ENCODE measurements around the gene PYGL. TPM values are rescaled to one million over a fixed set of nuclear protein-coding genes. Genes with fewer than 3 reads are reported as not detected.
A peak's percentile ranks its signal among the peaks of the same experiment; 100 is the strongest.

PYGL gene
- total and polyA plus RNA-seq, 10 donors, result 14.1 to 302 (median 101) TPM

GRCh38 chr14:50932592-50933495, 11.4 kb downstream of the PYGL start:
- intact Hi-C loops (cut with DNase I; ENCODE audit: low total_unique reads), result no loop called here
- no peaks in the 10 kb centered on the region for H3K9me3 ChIP-seq
- 88 to 99% (median 91%) methylated on average over 4 of the region's 4 CpGs for WGBS, 5 donors
- peaks cover 0 to 80% (median 7%) of the 10 kb centered on the region in 6 donors for H3K36me3 ChIP-seq
- H3K4me1 ChIP-seq, result peaks cover 0 to 56% (median under 1%) of the 10 kb centered on the region in 6 donors
- peak overlapping the region in 3 of 8 donors; percentile 18 to 51 (median 37) for H3K27ac ChIP-seq
- TF ChIP-seq POLR2AphosphoS5 (IDR thresholded peaks at IDR 0.05) (no peak), CTCF (IDR thresholded peaks at IDR 0.05 in 8 of 11, conservative IDR thresholded peaks at IDR 0.05 in 3 of 11) (no peak), POLR2A (IDR thresholded peaks at IDR 0.05) (no peak)
- H3K27me3 ChIP-seq (replicated peaks in 1 of 7), result no peaks in the 10 kb centered on the region
- H3K4me3 ChIP-seq, result no peak overlapping the region
- no peak for DNase-seq

- H3K27ac ChIP-seq, result peak overlapping the region in 3 of 8 donors; percentile 18 to 51 (median 37)
- intact Hi-C loops (cut with DNase I; ENCODE audit: low total_unique reads), result no loop called here
- no peak overlapping the region for H3K4me3 ChIP-seq
- H3K9me3 ChIP-seq, result no peaks in the 10 kb centered on the region
- peaks cover 0 to 56% (median 4%) of the 10 kb centered on the region in 6 donors for H3K4me1 ChIP-seq
- no peak for TF ChIP-seq CTCF (IDR thresholded peaks at IDR 0.05 in 8 of 11, conservative IDR thresholded peaks at IDR 0.05 in 3 of 11)
- TF ChIP-seq POLR2AphosphoS5 (IDR thresholded peaks at IDR 0.05), result no peak
- no peak for TF ChIP-seq POLR2A (IDR thresholded peaks at IDR 0.05)
- no peak for DNase-seq
- H3K27me3 ChIP-seq (replicated peaks in 1 of 7), result no peaks in the 10 kb centered on the region
- 40 to 60% (median 48%) methylated on average over 1 of the region's 1 CpG for WGBS, 5 donors
- H3K36me3 ChIP-seq, result peaks cover 0 to 86% (median 7%) of the 10 kb centered on the region in 6 donors
These were observed 12.1 kb downstream of the PYGL start for GRCh38 chr14:50932156-50932555.

- TF ChIP-seq POLR2A (IDR thresholded peaks at IDR 0.05), result no peak
- H3K9me3 ChIP-seq, result no peaks in the 10 kb centered on the region
These were observed 12.7 kb downstream of the PYGL start for GRCh38 chr14:50931559-50931958.

GRCh38 chr14:50929506-50929905, 14.8 kb downstream of the PYGL start:
- TF ChIP-seq POLR2A (IDR thresholded peaks at IDR 0.05) (no peak), POLR2AphosphoS5 (IDR thresholded peaks at IDR 0.05) (no peak), CTCF (IDR thresholded peaks at IDR 0.05 in 8 of 11, conservative IDR thresholded peaks at IDR 0.05 in 3 of 11) (no peak)
- Histone ChIP-seq H3K4me3 (no peak overlapping the region), H3K27me3 (replicated peaks in 1 of 7) (no peaks in the 10 kb centered on the region), H3K27ac (peak overlapping the region in 4 of 8 donors; percentile 88 to 90 (median 89)), H3K36me3 (peaks cover 0 to 66% (median 4%) of the 10 kb centered on the region in 6 donors), H3K9me3 (no peaks in the 10 kb centered on the region), H3K4me1 (peaks cover 0 to 58% (median 4%) of the 10 kb centered on the region in 6 donors)
- DNase-seq, result no peak
- 66 to 99% (median 93%) methylated on average over 2 of the region's 2 CpGs for WGBS, 5 donors
- intact Hi-C loops (cut with DNase I; ENCODE audit: low total_unique reads), result no loop called here

More at GRCh38 chr14:50931559-50931958, 12.7 kb downstream of the PYGL start:
- Histone ChIP-seq H3K4me3 (no peak overlapping the region), H3K4me1 (peaks cover 0 to 57% (median 4%) of the 10 kb centered on the region in 6 donors), H3K27me3 (replicated peaks in 1 of 7) (no peaks in the 10 kb centered on the region), H3K27ac (peak overlapping the region in 1 of 8 donors; percentile 89), H3K36me3 (peaks cover 0 to 86% (median 7%) of the 10 kb centered on the region in 6 donors)
- intact Hi-C loops (cut with DNase I; ENCODE audit: low total_unique reads), result no loop called here
- WGBS, 5 donors, result 83 to 97% (median 92%) methylated on average over 3 of the region's 3 CpGs
- no peak for DNase-seq
